Spinal cord (tissue), 10 donors: ENCODE data around the gene CD248. TPM values are rescaled to one million over a fixed set of nuclear protein-coding genes. Genes with fewer than 3 reads are reported as not detected.
A peak's percentile ranks its signal among the peaks of the same experiment; 100 is the strongest.

ENCODE experiments used
- DNase-seq, 6 donors: peaks; one replicate each; pipeline versions ENCODE4 v3.0.0 to v3.0.0-alpha.2; 2013 to 2015; ENCODE audit warnings: low spot score in 6 of 6, low read depth in 4 of 6
- H3K27ac ChIP-seq: one replicate; pipeline ENCODE4 v1.5.1; 2013; ENCODE audit warnings: low read depth, low read length, control low read depth
- H3K27me3 ChIP-seq: one replicate; pipeline ENCODE4 v1.6.1; 2013; ENCODE audit warnings: low read length; ENCODE audit not compliant: control insufficient read depth, insufficient read depth
- H3K36me3 ChIP-seq: one replicate; pipeline ENCODE4 v1.6.1; 2013; ENCODE audit warnings: low read length; ENCODE audit not compliant: control insufficient read depth, insufficient read depth
- H3K4me1 ChIP-seq: one replicate; pipeline ENCODE4 v1.6.1; 2013; ENCODE audit warnings: low read length; ENCODE audit not compliant: control insufficient read depth, insufficient read depth
- H3K4me3 ChIP-seq: one replicate; pipeline ENCODE4 v1.5.1; 2013; ENCODE audit warnings: low read depth, low read length, control low read depth
- H3K9me3 ChIP-seq: one replicate; pipeline ENCODE4 v1.6.1; 2013; ENCODE audit warnings: low read length; ENCODE audit not compliant: control insufficient read depth, insufficient read depth
- WGBS: methylation state at CpG from one replicate; pipeline ENCODE4 v1.1.5; 2013; ENCODE audit warnings: missing lambda C conversion rate; ENCODE audit not compliant: insufficient coverage; 5-methylcytosine and 5-hydroxymethylcytosine counted together
- polyA plus RNA-seq, 2 donors: library from polyadenylated mRNA; unstranded; fragments of 120-200 nt; gene quantifications; one replicate each; pipeline ENCODE4 v1.2.1, GENCODE V29; 2013; ENCODE audit not compliant: insufficient read length in 2 of 2
- total RNA-seq, 2 donors: library from RNA; depleted of rRNA in 1 of 2; stranded (reverse); fragments of 120-200 nt in 1 of 2; fragments of >200 nt in 1 of 2; gene quantifications; one replicate each; pipeline versions ENCODE4 v1.2.3 to v1.2.4, GENCODE V29; 2013 to 2014
- donor health status: healthy.

The CD248 gene
- total and polyA plus RNA-seq, 4 donors = 10.9 to 44.0 (median 27.9) TPM

DNA sequence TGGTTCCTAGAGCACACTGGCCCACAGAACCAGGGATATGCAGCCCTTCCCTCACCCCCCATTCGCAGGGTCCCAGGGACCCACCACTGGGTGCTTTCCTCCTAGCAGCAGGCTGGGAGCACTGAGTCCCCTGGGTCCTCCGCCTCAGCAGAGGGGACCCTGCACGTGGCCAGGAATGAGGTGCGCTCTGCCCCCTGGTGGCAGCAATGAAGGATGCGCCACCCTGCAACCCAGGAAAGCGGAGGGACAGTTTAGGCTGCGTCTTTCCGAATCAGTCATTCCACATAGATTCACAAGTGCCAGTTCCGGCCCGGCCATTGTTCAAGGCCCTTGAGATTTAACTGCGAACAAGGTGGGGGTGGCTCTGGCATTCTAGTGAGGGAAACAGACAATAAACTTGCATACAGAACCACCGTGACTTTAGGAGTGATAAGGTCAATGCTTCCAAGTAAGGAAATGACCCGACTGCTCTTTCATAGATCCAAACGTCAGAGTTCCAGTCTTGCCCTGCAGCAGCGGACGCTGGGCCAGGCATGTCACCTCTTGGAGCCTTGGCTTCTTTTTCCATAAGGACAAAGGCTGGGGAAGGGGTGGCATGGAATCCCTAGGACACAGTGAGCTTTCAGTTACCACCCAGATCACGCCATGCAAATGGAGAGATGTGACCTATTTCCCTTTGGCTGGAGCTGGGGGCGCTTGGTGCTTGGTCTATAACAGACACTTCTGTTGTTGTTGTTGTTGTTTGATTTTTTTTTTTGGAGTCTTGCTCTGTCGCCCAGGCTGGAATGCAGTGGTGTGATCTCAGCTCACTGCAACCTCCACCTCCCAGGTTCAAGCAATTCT is 11.7 kb upstream of the CD248 start:
- H3K27me3 ChIP-seq = no peaks in the 10 kb centered on the region
- no peak overlapping the region for H3K4me3 ChIP-seq
- peak in 3 of 6 donors; percentile 54 to 87 (median 85) for DNase-seq
- no peaks in the 10 kb centered on the region for H3K9me3 ChIP-seq
- peak overlapping the region; percentile 67 for H3K27ac ChIP-seq
- 10% methylated on average over 16 of the region's 19 CpGs for WGBS
- H3K4me1 ChIP-seq = peaks cover 34% of the 10 kb centered on the region
- peaks cover 19% of the 10 kb centered on the region for H3K36me3 ChIP-seq

DNA sequence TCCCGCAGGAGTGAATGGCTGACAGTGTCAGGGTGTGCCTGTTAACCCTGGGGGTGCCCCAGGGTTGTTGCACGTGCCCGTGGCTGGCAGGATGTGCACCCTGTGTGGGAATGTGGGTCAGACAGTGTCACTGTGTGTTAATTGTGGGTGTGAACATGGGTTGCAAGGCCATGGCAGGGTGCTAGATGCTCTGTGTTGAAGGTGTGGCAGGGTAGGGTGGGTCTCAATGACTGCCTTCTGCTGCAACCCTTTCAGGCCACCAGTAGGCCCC is 11.1 kb upstream of the CD248 start:
- no peak overlapping the region for H3K4me3 ChIP-seq
- H3K4me1 ChIP-seq = peaks cover 34% of the 10 kb centered on the region
- no peaks in the 10 kb centered on the region for H3K27me3 ChIP-seq
- no peaks in the 10 kb centered on the region for H3K9me3 ChIP-seq
- DNase-seq = no peak
- peaks cover 13% of the 10 kb centered on the region for H3K36me3 ChIP-seq
- 85% methylated on average over 3 of the region's 3 CpGs for WGBS
- H3K27ac ChIP-seq = peak overlapping the region; percentile 67

- Histone ChIP-seq H3K4me3 (no peak overlapping the region), H3K9me3 (no peaks in the 10 kb centered on the region), H3K27ac (peak overlapping the region; percentile 67), H3K4me1 (peaks cover 34% of the 10 kb centered on the region), H3K27me3 (no peaks in the 10 kb centered on the region), H3K36me3 (peaks cover 8% of the 10 kb centered on the region)
- WGBS = 80% methylated on average over 9 of the region's 10 CpGs
- no peak for DNase-seq
Measured at GRCh38 chr11:66327171-66328030, 10.6 kb upstream of the CD248 start.

- DNase-seq = peak in 1 of 6 donors; percentile 32
- peaks cover 34% of the 10 kb centered on the region for H3K4me1 ChIP-seq
- H3K36me3 ChIP-seq = no peaks in the 10 kb centered on the region
- no peaks in the 10 kb centered on the region for H3K9me3 ChIP-seq
- H3K27me3 ChIP-seq = no peaks in the 10 kb centered on the region
- H3K27ac ChIP-seq = peak overlapping the region; percentile 67
- WGBS = 34% methylated on average over 14 of the region's 21 CpGs
- no peak overlapping the region for H3K4me3 ChIP-seq
Measured at GRCh38 chr11:66326261-66327111, 9.6 kb upstream of the CD248 start.

GRCh38 chr11:66325263-66325671 is 8.4 kb upstream of the CD248 start:
- Histone ChIP-seq H3K4me1 (peaks cover 34% of the 10 kb centered on the region), H3K36me3 (no peaks in the 10 kb centered on the region), H3K27ac (no peak overlapping the region), H3K27me3 (no peaks in the 10 kb centered on the region), H3K9me3 (no peaks in the 10 kb centered on the region), H3K4me3 (no peak overlapping the region)
- WGBS = 85% methylated on average over 8 of the region's 8 CpGs
- no peak for DNase-seq

GRCh38 chr11:66324664-66325063 is 7.8 kb upstream of the CD248 start:
- Histone ChIP-seq H3K36me3 (no peaks in the 10 kb centered on the region), H3K27ac (no peak overlapping the region), H3K9me3 (no peaks in the 10 kb centered on the region), H3K4me3 (no peak overlapping the region), H3K27me3 (no peaks in the 10 kb centered on the region), H3K4me1 (peaks cover 34% of the 10 kb centered on the region)
- no peak for DNase-seq
- 100% methylated on average over 1 of the region's 10 CpGs for WGBS

GRCh38 chr11:66323684-66324083 is 6.8 kb upstream of the CD248 start:
- 100% methylated on average over 1 of the region's 1 CpG for WGBS
- Histone ChIP-seq H3K27ac (no peak overlapping the region), H3K36me3 (no peaks in the 10 kb centered on the region), H3K4me3 (no peak overlapping the region), H3K27me3 (no peaks in the 10 kb centered on the region), H3K9me3 (no peaks in the 10 kb centered on the region), H3K4me1 (peaks cover 35% of the 10 kb centered on the region)
- DNase-seq = no peak

DNA sequence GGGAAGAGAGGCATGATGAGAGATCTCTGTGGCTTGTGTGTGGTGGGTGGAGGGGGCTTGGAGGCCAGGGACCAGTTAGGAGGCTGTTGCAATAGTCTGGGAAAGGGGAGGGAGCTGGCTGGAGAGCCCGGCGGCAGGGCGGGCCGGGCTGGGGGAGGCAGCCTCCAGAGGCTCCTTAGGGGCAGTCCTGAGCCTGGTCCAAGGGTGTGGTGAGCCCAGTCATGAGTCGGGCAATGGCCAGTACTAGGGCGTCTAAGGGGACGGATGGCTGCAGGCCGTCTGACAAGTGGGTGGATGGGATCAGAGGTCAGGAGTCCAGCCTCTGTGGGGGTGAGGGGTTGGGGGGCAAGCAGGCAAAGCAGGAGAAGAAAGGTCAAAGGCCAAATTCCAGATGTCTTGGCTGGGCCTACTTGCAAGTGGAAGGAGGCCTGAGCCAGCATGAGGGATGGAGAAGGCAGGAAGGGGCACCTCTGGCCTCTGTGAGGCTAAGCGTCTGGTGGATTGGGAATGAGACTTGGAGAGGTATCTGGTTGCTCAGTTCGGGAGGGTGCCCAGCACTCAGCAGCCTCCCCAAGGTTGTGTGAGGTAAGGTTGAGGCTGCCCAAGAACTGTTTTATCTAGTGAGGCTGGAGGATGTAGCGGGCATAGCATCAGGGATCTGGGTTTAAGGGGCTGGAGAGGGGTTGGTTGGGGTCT is 6.0 kb upstream of the CD248 start:
- no peak overlapping the region for H3K27ac ChIP-seq
- no peaks in the 10 kb centered on the region for H3K36me3 ChIP-seq
- no peaks in the 10 kb centered on the region for H3K9me3 ChIP-seq
- no peak for DNase-seq
- no peaks in the 10 kb centered on the region for H3K27me3 ChIP-seq
- H3K4me1 ChIP-seq = peaks cover 35% of the 10 kb centered on the region
- 79% methylated on average over 11 of the region's 11 CpGs for WGBS
- H3K4me3 ChIP-seq = no peak overlapping the region

GRCh38 chr11:66321606-66322005 is 4.8 kb upstream of the CD248 start:
- WGBS = 90% methylated on average over 2 of the region's 4 CpGs
- Histone ChIP-seq H3K9me3 (no peaks in the 10 kb centered on the region), H3K4me1 (peaks cover 35% of the 10 kb centered on the region), H3K27me3 (no peaks in the 10 kb centered on the region), H3K27ac (no peak overlapping the region), H3K4me3 (no peak overlapping the region), H3K36me3 (no peaks in the 10 kb centered on the region)
- DNase-seq = no peak
